Measurements from ENCODE around the gene GPR15. TPM values are rescaled to one million over a fixed set of nuclear protein-coding genes. Genes with fewer than 3 reads are reported as not detected.

Gene GPR15
- polyA plus RNA-seq, 3 donors = not detected

Other genes with a start within 250 kb of the GPR15 start
- gene OR5H2, start 249.5 kb upstream of the GPR15 start, polyA plus RNA-seq (ENCODE audit: insufficient read length in 3 of 3) = not detected
- gene OR5K4, start 178.1 kb upstream of the GPR15 start, polyA plus RNA-seq (ENCODE audit: insufficient read length in 3 of 3) = not detected
- not detected for gene OR5K3, start 141.3 kb upstream of the GPR15 start, polyA plus RNA-seq (ENCODE audit: insufficient read length in 3 of 3)
- gene OR5K1, start 68.8 kb upstream of the GPR15 start, polyA plus RNA-seq (ENCODE audit: insufficient read length in 3 of 3) = not detected
- gene OR5K2, start 34.3 kb upstream of the GPR15 start, polyA plus RNA-seq (ENCODE audit: insufficient read length in 3 of 3) = under 1 TPM; 0.14 to 0.81 (median 0.41) TPM
- 100 to 1,000 TPM; 144 to 163 (median 148) TPM for gene CLDND1, start 9.1 kb upstream of the GPR15 start, polyA plus RNA-seq (ENCODE audit: insufficient read length in 3 of 3)
- 10 to 100 TPM; 21.4 to 23.9 (median 23.3) TPM for gene CPOX, start 61.6 kb downstream of the GPR15 start, polyA plus RNA-seq (ENCODE audit: insufficient read length in 3 of 3)
- gene ST3GAL6, start 231.4 kb downstream of the GPR15 start, polyA plus RNA-seq (ENCODE audit: insufficient read length in 3 of 3) = 10 to 100 TPM; 50.6 to 81.7 (median 81.5) TPM

Measured in renal pelvis (tissue), 3 donors.